Measurements from ENCODE around the gene SORBS1. TPM values are rescaled to one million over a fixed set of nuclear protein-coding genes. Genes with fewer than 3 reads are reported as not detected.

The SORBS1 gene
- total and polyA plus RNA-seq, 2 experiments from 2014 or later, result 17.0 to 40.2 TPM

DNA sequence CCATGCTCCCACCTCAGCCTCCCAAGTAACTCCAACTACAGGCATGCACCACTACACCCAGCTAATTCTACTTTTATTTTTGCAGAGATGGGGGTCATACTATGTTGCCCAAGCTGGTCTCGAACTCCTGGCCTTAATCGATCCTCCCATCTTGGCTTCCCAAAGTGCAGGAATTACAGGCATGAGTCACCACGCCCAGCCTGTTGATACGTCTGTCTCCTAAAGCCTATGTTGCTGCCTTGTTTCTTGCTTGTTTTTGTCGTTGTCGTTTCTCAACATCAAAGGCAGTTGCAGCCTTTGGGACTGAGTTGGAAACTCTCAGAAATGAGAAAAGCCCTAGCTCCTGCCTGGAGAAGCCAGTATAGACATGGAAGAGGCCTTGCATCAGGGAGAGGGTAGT is 49.9 kb downstream of the SORBS1 start:
- Histone ChIP-seq H3K9me3 (ENCODE audit: low read depth) (no peaks in the 10 kb centered on the region), H3K4me2 (no peak overlapping the region), H3K4me1 (ENCODE audit: insufficient read depth) (peaks cover 9% of the 10 kb centered on the region), H3K27ac (no peak overlapping the region), H4K20me1 (ENCODE audit: insufficient read depth, poor library complexity, severe bottlenecking) (no peaks in the 10 kb centered on the region), H3K36me3 (replicated peaks; ENCODE audit: insufficient read depth, low read depth) (no peaks in the 10 kb centered on the region), H2AFZ (no peak overlapping the region), H3K4me3 (no peak overlapping the region), H3K9me2 (replicated peaks; ENCODE audit: insufficient read depth) (no peaks in the 10 kb centered on the region), H3K27me3 (no peaks in the 10 kb centered on the region), H3K79me2 (peaks cover 75% of the 10 kb centered on the region)
- 70% methylated on average over 6 of the region's 6 CpGs for WGBS (ENCODE audit: low lambda C conversion rate, missing lambda C conversion rate)
- TF ChIP-seq CTCF (IDR thresholded peaks at IDR 0.05; ENCODE audit: poor library complexity), result no peak
- TF ChIP-seq EZH2 (IDR thresholded peaks at IDR 0.05; ENCODE audit: borderline replicate concordance), result no peak
- no peak for TF ChIP-seq EZH2phosphoT487 (IDR thresholded peaks at IDR 0.05; ENCODE audit: low read depth, severe bottlenecking, unreplicated experiment)
- no peak for DNase-seq (ENCODE audit: low spot score)

- peaks cover 74% of the 10 kb centered on the region for H3K79me2 ChIP-seq
- H2AFZ ChIP-seq, result no peak overlapping the region
- H3K27me3 ChIP-seq, result no peaks in the 10 kb centered on the region
- H3K4me3 ChIP-seq, result no peak overlapping the region
- TF ChIP-seq CTCF (IDR thresholded peaks at IDR 0.05; ENCODE audit: poor library complexity), result no peak
- no peak for TF ChIP-seq EZH2 (IDR thresholded peaks at IDR 0.05; ENCODE audit: borderline replicate concordance)
- TF ChIP-seq EZH2phosphoT487 (IDR thresholded peaks at IDR 0.05; ENCODE audit: low read depth, severe bottlenecking, unreplicated experiment), result no peak
- no peaks in the 10 kb centered on the region for H3K9me2 ChIP-seq (replicated peaks; ENCODE audit: insufficient read depth)
- no peaks in the 10 kb centered on the region for H3K36me3 ChIP-seq (replicated peaks; ENCODE audit: insufficient read depth, low read depth)
- DNase-seq (ENCODE audit: low spot score), result no peak
- peaks cover 8% of the 10 kb centered on the region for H3K4me1 ChIP-seq (ENCODE audit: insufficient read depth)
- peak overlapping the region; percentile 54 for H3K4me2 ChIP-seq
- H3K27ac ChIP-seq, result peak overlapping the region; percentile 85
- H3K9me3 ChIP-seq (ENCODE audit: low read depth), result no peaks in the 10 kb centered on the region
- WGBS (ENCODE audit: low lambda C conversion rate, missing lambda C conversion rate), result 57% methylated on average over 1 of the region's 1 CpG
- no peaks in the 10 kb centered on the region for H4K20me1 ChIP-seq (ENCODE audit: insufficient read depth, poor library complexity, severe bottlenecking)
Measured at GRCh38 chr10:95509251-95509650, 51.9 kb downstream of the SORBS1 start.

GRCh38 chr10:95508730-95509129 is 52.4 kb downstream of the SORBS1 start:
- no peaks in the 10 kb centered on the region for H3K9me2 ChIP-seq (replicated peaks; ENCODE audit: insufficient read depth)
- H3K36me3 ChIP-seq (replicated peaks; ENCODE audit: insufficient read depth, low read depth), result no peaks in the 10 kb centered on the region
- WGBS (ENCODE audit: low lambda C conversion rate, missing lambda C conversion rate), result 26% methylated on average over 3 of the region's 3 CpGs
- peaks cover 5% of the 10 kb centered on the region for H3K4me1 ChIP-seq (ENCODE audit: insufficient read depth)
- H3K4me3 ChIP-seq, result no peak overlapping the region
- peak overlapping the region; percentile 85 for H3K27ac ChIP-seq
- peak overlapping the region; percentile 54 for H3K4me2 ChIP-seq
- no peaks in the 10 kb centered on the region for H3K27me3 ChIP-seq
- peaks cover 75% of the 10 kb centered on the region for H3K79me2 ChIP-seq
- H2AFZ ChIP-seq, result no peak overlapping the region
- no peaks in the 10 kb centered on the region for H3K9me3 ChIP-seq (ENCODE audit: low read depth)
- no peaks in the 10 kb centered on the region for H4K20me1 ChIP-seq (ENCODE audit: insufficient read depth, poor library complexity, severe bottlenecking)
- TF ChIP-seq EZH2 (IDR thresholded peaks at IDR 0.05; ENCODE audit: borderline replicate concordance) (no peak), CTCF (IDR thresholded peaks at IDR 0.05; ENCODE audit: poor library complexity) (no peak), EZH2phosphoT487 (IDR thresholded peaks at IDR 0.05; ENCODE audit: low read depth, severe bottlenecking, unreplicated experiment) (no peak)
- peak; percentile 54 for DNase-seq (ENCODE audit: low spot score)

All from hepatocyte (in vitro differentiated cells).